Measurements from ENCODE around the gene TRIM44. TPM values are rescaled to one million over a fixed set of nuclear protein-coding genes. Genes with fewer than 3 reads are reported as not detected.

Gene TRIM44
- total RNA-seq, 4 donors from 2014 or later: 24.6 to 54.2 (median 35.8) TPM

GRCh38 chr11:35779409-35779808 is 116.8 kb downstream of the TRIM44 start:
- WGBS, 2 donors: 96 to 98% methylated on average over 5 of the region's 5 CpGs
- intact Hi-C loops (cut with DNase I): no loop called here
- no peak for TF ChIP-seq POLR2A (IDR thresholded peaks at IDR 0.05)
- TF ChIP-seq, protein P1, sequence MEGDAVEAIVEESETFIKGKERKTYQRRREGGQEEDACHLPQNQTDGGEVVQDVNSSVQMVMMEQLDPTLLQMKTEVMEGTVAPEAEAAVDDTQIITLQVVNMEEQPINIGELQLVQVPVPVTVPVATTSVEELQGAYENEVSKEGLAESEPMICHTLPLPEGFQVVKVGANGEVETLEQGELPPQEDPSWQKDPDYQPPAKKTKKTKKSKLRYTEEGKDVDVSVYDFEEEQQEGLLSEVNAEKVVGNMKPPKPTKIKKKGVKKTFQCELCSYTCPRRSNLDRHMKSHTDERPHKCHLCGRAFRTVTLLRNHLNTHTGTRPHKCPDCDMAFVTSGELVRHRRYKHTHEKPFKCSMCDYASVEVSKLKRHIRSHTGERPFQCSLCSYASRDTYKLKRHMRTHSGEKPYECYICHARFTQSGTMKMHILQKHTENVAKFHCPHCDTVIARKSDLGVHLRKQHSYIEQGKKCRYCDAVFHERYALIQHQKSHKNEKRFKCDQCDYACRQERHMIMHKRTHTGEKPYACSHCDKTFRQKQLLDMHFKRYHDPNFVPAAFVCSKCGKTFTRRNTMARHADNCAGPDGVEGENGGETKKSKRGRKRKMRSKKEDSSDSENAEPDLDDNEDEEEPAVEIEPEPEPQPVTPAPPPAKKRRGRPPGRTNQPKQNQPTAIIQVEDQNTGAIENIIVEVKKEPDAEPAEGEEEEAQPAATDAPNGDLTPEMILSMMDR (IDR thresholded peaks at IDR 0.05): no peak

DNA sequence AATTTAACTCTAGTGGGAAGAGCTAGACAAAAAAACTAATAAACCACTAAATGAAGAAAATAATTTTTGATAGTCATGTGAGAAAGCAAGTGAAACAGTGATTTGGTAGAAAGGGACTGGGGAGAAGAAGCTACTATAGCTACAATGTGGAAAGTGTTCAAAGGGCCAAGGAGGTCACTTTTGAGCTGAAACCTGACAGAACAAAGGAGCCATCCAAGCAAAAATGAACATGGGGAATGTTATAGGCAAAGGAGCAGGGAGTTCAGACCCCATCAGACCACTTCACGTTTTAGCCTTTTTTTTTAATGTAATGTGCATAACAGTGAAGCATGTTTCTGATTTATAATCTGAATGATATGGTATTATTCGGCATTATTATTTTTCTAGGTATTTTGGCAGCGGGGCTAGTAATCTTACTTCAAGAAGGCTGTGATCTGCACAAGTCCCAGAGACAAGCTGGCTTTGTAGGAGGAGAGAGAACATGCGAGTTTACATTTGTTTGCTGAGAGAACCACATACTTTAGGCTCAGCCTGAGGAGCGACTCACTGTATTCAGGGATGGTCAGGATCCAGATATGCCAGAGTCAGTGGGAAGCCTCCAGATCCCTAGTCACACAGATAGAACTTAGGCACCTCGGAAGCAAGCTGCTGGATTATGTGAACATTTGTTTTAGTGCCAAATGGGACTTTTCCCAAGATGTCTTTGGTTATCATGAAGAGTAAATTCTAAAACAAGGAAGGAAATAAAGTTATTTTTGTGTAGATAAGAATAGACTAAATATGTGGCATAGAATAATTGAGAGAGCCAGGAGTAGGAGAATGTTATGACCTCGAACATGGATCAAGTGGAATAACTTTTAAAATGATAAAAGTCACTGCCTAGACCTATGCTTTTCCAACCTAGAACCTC is 118.6 kb downstream of the TRIM44 start:
- intact Hi-C loops (cut with DNase I): no loop called here
- TF ChIP-seq, protein P1 (IDR thresholded peaks at IDR 0.05): no peak
- TF ChIP-seq POLR2A (IDR thresholded peaks at IDR 0.05): no peak
- no peak overlapping the region for H3K27ac ChIP-seq
- H3K36me3 ChIP-seq: no peaks in the 10 kb centered on the region
- H3K27me3 ChIP-seq: no peaks in the 10 kb centered on the region
- H3K4me1 ChIP-seq: no peaks in the 10 kb centered on the region
- WGBS, 2 donors: 74 to 76% methylated on average over 7 of the region's 7 CpGs
- DNase-seq: no peak
- H3K9me3 ChIP-seq: no peaks in the 10 kb centered on the region
- H3K4me3 ChIP-seq (replicated peaks in 1 of 3): no peak overlapping the region

More at GRCh38 chr11:35779409-35779808, 116.8 kb downstream of the TRIM44 start:
- no peaks in the 10 kb centered on the region for H3K27me3 ChIP-seq
- no peak overlapping the region for H3K4me3 ChIP-seq (replicated peaks in 1 of 3)
- no peaks in the 10 kb centered on the region for H3K4me1 ChIP-seq
- no peaks in the 10 kb centered on the region for H3K36me3 ChIP-seq
- DNase-seq: no peak
- H3K27ac ChIP-seq: no peak overlapping the region
- H3K9me3 ChIP-seq: no peaks in the 10 kb centered on the region

GRCh38 chr11:35781861-35782470 is 119.4 kb downstream of the TRIM44 start:
- H3K4me3 ChIP-seq (replicated peaks in 1 of 3): no peak overlapping the region
- H3K27ac ChIP-seq: no peak overlapping the region
- no peaks in the 10 kb centered on the region for H3K9me3 ChIP-seq
- WGBS, 2 donors: 90 to 91% methylated on average over 3 of the region's 3 CpGs
- H3K36me3 ChIP-seq: no peaks in the 10 kb centered on the region
- H3K27me3 ChIP-seq: no peaks in the 10 kb centered on the region
- DNase-seq: no peak
- H3K4me1 ChIP-seq: peaks cover 0 to 2% of the 10 kb centered on the region in 2 donors
- TF ChIP-seq, protein P1 (IDR thresholded peaks at IDR 0.05): no peak
- intact Hi-C loops (cut with DNase I): no loop called here

DNA sequence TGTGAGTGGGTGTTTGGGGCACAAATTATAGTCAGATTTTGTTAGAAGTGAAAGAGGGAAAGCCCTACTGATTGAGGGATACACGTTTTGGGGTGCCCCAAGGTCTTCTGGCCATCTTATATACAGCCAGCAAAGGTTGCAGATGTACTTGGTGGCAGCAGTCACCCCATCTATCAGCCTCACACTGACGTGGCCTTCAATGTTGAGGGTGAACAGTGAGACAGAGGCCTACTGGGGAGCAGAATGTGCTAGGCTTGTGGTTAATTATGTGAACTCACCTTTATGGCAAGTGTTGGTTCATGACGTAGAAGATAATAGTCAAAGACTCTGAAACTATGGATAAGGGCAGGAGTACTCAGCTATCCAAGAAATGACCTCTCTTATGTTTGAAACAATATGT is 121.2 kb downstream of the TRIM44 start:
- H3K27me3 ChIP-seq: no peaks in the 10 kb centered on the region
- no peak for DNase-seq
- intact Hi-C loops (cut with DNase I): no loop called here
- TF ChIP-seq POLR2A (IDR thresholded peaks at IDR 0.05): no peak
- TF ChIP-seq, protein P1 (IDR thresholded peaks at IDR 0.05): no peak
- no peaks in the 10 kb centered on the region for H3K9me3 ChIP-seq
- H3K4me1 ChIP-seq: peaks cover 0 to 3% of the 10 kb centered on the region in 2 donors
- no peak overlapping the region for H3K4me3 ChIP-seq (replicated peaks in 1 of 3)
- no peaks in the 10 kb centered on the region for H3K36me3 ChIP-seq
- H3K27ac ChIP-seq: no peak overlapping the region
- 91 to 93% methylated on average over 3 of the region's 3 CpGs for WGBS, 2 donors

DNA sequence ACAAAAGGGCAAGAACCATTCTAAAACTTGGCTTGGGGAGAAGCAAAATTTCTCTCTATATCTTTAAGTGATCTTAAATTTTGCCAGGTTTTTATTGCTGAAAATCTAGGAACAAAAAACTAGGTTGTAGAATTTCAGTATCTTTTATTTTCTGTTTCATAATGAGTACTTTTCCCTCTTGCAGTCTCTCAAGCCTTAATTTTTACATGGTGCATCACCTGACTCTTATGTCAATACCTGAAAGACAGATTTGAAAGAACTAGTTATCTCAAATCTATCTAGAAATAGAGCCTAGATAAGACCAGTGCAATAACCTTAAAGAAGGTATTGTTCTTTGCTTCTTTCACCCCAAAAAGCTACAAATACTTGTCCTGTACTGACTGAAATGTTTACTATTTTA is 122.1 kb downstream of the TRIM44 start:
- no peak for DNase-seq
- Histone ChIP-seq H3K4me1 (peaks cover 0 to 3% of the 10 kb centered on the region in 2 donors), H3K9me3 (no peaks in the 10 kb centered on the region), H3K36me3 (no peaks in the 10 kb centered on the region), H3K4me3 (replicated peaks in 1 of 3) (no peak overlapping the region), H3K27ac (no peak overlapping the region), H3K27me3 (no peaks in the 10 kb centered on the region)
- TF ChIP-seq, protein P1 (IDR thresholded peaks at IDR 0.05): no peak
- no peak for TF ChIP-seq POLR2A (IDR thresholded peaks at IDR 0.05)
- intact Hi-C loops (cut with DNase I): no loop called here

All from thyroid gland (tissue), 4 donors.